Measurements from ENCODE around the gene NECAB2. TPM values are rescaled to one million over a fixed set of nuclear protein-coding genes. Genes with fewer than 3 reads are reported as not detected.

The NECAB2 gene
- total RNA-seq, 1 donor: 0.72 TPM

DNA sequence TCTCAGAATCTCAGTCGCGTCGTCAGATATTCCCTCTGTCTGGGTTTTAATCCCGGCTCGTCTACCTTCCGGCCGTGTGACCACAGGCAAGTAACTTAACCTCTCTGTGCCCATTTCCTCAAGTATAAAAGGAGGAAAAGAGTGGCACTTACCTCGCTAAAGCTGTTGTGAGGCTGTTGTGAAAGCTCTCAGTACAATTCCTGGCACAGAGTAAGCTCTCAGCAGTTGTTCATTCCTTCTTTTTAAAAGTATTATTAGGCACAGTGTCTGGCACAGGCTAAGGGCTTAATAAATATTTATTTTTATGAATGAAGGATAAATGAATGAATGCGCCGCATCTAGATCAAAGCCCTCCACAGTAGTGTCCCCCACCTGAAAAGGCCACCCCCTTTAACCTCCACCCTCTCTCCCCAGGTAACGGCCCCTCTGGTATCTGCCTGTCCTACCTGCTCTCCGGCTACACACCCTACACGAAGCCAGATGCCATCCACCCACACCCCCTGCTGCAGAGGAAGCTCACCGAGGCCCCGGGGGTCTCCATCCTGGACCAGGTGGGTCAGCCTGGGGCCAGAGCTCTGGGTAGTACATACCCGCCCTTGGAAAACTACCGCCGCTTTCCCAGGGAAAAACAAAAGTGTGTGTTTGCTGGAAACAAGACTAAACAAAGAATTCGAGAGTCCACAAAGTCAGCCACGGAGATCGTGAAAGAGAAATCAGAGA is 9.0 kb upstream of the NECAB2 start:
- Histone ChIP-seq H2AFZ (ENCODE audit: low read length) (no peak overlapping the region), H3K27me3 (ENCODE audit: insufficient read depth, low read length) (no peaks in the 10 kb centered on the region), H3K79me2 (ENCODE audit: insufficient read depth, low read length) (peaks cover 23% of the 10 kb centered on the region), H3K27ac (ENCODE audit: low read depth, low read length) (no peak overlapping the region), H3K4me1 (ENCODE audit: insufficient read depth, low read length) (peaks cover 11% of the 10 kb centered on the region), H3K36me3 (ENCODE audit: insufficient read depth, low read length) (peaks cover 27% of the 10 kb centered on the region), H3K4me2 (ENCODE audit: insufficient read depth, low read length) (no peak overlapping the region), H3K4me3 (ENCODE audit: insufficient read depth, low read length) (no peak overlapping the region), H4K20me1 (ENCODE audit: insufficient read depth, low read length) (peaks cover 11% of the 10 kb centered on the region), H3K9me3 (ENCODE audit: low read depth, low read length) (no peaks in the 10 kb centered on the region)
- DNase-seq (ENCODE audit: insufficient read length, low spot score, missing footprints): peak; percentile 45
- TF ChIP-seq, protein P1, sequence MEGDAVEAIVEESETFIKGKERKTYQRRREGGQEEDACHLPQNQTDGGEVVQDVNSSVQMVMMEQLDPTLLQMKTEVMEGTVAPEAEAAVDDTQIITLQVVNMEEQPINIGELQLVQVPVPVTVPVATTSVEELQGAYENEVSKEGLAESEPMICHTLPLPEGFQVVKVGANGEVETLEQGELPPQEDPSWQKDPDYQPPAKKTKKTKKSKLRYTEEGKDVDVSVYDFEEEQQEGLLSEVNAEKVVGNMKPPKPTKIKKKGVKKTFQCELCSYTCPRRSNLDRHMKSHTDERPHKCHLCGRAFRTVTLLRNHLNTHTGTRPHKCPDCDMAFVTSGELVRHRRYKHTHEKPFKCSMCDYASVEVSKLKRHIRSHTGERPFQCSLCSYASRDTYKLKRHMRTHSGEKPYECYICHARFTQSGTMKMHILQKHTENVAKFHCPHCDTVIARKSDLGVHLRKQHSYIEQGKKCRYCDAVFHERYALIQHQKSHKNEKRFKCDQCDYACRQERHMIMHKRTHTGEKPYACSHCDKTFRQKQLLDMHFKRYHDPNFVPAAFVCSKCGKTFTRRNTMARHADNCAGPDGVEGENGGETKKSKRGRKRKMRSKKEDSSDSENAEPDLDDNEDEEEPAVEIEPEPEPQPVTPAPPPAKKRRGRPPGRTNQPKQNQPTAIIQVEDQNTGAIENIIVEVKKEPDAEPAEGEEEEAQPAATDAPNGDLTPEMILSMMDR (IDR thresholded peaks at IDR 0.05; ENCODE audit: extremely low read depth, low read depth, low read length): no peak

DNA sequence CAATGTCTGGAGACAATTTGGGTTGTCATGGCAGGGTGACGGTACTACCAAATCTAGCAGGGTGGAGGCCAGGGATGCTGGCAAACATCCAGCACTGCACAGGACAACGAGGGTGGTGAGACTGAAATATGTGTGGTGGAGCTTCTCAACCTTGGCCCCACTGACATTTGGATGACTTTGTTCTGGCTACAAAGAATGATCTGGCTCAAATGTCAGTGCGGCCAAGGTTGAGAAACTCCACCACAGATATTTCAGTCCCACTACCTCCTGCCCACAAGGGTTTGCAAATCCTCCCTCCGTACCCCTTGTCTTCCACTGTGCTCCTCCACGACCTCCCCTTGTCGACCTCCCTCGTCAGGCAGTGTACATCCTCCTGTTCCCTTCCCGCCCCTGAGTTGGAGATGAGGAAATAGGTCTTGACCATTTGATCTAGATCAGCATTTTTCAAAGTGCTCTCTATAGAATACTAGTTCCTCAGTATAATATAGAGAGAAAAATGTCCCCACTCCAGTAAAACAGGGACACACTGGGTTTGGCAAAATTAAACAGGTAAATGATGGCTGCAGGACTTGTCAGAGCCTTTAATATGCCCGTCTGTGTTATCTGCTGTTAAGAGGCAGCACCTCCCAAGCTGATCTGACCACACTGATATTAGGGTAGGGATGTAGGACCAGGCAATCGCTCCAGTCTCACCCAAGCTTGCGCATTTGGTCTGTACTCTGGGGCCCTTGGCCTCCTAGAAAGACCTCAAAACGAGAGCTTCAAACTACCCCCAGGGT is 8.2 kb upstream of the NECAB2 start:
- H3K36me3 ChIP-seq (ENCODE audit: insufficient read depth, low read length): peaks cover 27% of the 10 kb centered on the region
- H3K4me1 ChIP-seq (ENCODE audit: insufficient read depth, low read length): peaks cover 3% of the 10 kb centered on the region
- no peaks in the 10 kb centered on the region for H3K9me3 ChIP-seq (ENCODE audit: low read depth, low read length)
- TF ChIP-seq, protein P1 (IDR thresholded peaks at IDR 0.05; ENCODE audit: extremely low read depth, low read depth, low read length): no peak
- peaks cover 18% of the 10 kb centered on the region for H3K79me2 ChIP-seq (ENCODE audit: insufficient read depth, low read length)
- H4K20me1 ChIP-seq (ENCODE audit: insufficient read depth, low read length): peaks cover 10% of the 10 kb centered on the region
- H3K27ac ChIP-seq (ENCODE audit: low read depth, low read length): no peak overlapping the region
- no peaks in the 10 kb centered on the region for H3K27me3 ChIP-seq (ENCODE audit: insufficient read depth, low read length)
- H3K4me2 ChIP-seq (ENCODE audit: insufficient read depth, low read length): no peak overlapping the region
- DNase-seq (ENCODE audit: insufficient read length, low spot score, missing footprints): peak; percentile 37
- no peak overlapping the region for H2AFZ ChIP-seq (ENCODE audit: low read length)
- H3K4me3 ChIP-seq (ENCODE audit: insufficient read depth, low read length): no peak overlapping the region

- peak; percentile 46 for DNase-seq (ENCODE audit: insufficient read length, low spot score, missing footprints)
- H3K27ac ChIP-seq (ENCODE audit: low read depth, low read length): no peak overlapping the region
- no peak overlapping the region for H2AFZ ChIP-seq (ENCODE audit: low read length)
- no peak overlapping the region for H3K4me3 ChIP-seq (ENCODE audit: insufficient read depth, low read length)
- TF ChIP-seq, protein P1 (IDR thresholded peaks at IDR 0.05; ENCODE audit: extremely low read depth, low read depth, low read length): no peak
- H3K79me2 ChIP-seq (ENCODE audit: insufficient read depth, low read length): peaks cover 14% of the 10 kb centered on the region
- H4K20me1 ChIP-seq (ENCODE audit: insufficient read depth, low read length): peaks cover 6% of the 10 kb centered on the region
- H3K4me2 ChIP-seq (ENCODE audit: insufficient read depth, low read length): no peak overlapping the region
- no peaks in the 10 kb centered on the region for H3K4me1 ChIP-seq (ENCODE audit: insufficient read depth, low read length)
- H3K36me3 ChIP-seq (ENCODE audit: insufficient read depth, low read length): peaks cover 27% of the 10 kb centered on the region
- no peaks in the 10 kb centered on the region for H3K27me3 ChIP-seq (ENCODE audit: insufficient read depth, low read length)
- no peaks in the 10 kb centered on the region for H3K9me3 ChIP-seq (ENCODE audit: low read depth, low read length)
Observed at GRCh38 chr16:83960521-83961249, 7.4 kb upstream of the NECAB2 start.

All from osteoblast (primary cell).